Activated CD4-positive, alpha-beta T cell treated with anti-CD3 and anti-CD28 coated beads, Interleukin-2, amount 50 U/mL, for 48 hours (primary cell): ENCODE measurements around the gene MYO18B.

Experiments used
- DNase-seq, 2 experiments: peaks; one replicate each; pipeline ENCODE4 v3.0.0-alpha.2; 2020

Gene MYO18B

DNA sequence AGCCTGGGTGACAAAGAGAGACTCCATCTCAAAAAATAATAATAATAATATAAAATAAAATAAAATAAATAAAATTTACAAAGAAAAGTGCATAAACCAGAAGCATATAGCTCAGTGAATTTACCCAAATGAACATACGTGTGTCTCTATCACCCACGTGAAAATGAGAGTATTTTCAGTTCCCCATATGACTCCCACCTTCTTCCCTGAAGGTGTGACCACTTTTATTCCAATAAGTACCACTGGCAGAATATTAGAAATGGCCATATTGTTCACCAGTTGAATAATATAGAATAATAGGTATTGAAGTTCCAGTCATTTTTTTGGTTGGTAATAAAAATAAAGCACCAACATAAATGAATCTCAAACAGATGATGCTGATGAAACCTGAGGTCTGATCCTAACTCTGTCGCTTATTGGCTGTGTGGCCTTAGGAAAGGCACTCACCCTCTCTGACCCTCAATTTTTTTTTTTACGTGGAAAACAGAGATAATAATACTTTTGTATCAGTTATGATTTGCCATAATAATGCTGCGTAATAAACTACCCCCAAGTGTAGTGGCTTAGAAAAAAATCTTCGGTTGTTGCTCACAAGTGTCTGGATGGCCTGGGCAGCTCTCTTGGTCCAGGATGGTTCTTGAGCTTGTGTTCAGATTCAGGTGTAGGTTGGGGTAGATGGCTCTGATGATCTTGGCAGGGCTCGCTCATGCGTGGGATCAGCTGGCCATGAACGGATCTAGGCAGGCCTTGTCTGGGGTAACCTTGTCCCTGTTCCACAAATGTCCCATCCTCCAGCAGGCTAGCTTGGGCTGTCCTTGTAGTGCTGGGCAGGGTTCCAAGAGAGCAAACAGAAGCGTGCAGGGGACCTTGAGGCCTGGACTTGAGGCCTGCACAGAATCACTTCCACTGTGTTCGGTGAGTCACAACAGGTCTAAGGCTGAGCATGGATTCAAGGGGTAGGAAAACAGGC, 88.1 kb downstream of the MYO18B start:
- no peak for DNase-seq

GRCh38 chr22:25833091-25833490, 91.1 kb downstream of the MYO18B start:
- DNase-seq: no peak

DNA sequence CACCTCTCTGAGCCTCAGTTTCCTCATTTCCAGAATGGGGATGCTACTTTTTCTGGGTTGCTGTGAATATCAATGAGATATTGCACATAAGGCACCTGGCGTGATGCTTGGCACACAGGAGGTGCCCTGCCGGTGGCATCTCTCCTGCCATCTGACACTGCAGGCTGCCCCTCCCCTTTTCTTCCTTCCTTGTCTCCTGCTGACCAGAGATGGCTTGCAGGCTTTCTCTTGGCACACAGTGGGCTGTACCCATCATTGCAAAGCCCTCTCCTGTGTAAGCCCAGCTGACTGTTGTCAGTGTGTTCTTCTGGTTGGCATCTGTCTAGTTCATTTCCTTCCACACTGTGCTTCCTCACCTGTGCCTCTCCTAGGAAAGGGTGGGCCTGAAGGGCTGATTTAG, 91.7 kb downstream of the MYO18B start:
- no peak for DNase-seq

GRCh38 chr22:25834490-25834889, 92.5 kb downstream of the MYO18B start:
- no peak for DNase-seq

- no peak for DNase-seq
Measured at GRCh38 chr22:25835348-25835747, 93.4 kb downstream of the MYO18B start.

DNA sequence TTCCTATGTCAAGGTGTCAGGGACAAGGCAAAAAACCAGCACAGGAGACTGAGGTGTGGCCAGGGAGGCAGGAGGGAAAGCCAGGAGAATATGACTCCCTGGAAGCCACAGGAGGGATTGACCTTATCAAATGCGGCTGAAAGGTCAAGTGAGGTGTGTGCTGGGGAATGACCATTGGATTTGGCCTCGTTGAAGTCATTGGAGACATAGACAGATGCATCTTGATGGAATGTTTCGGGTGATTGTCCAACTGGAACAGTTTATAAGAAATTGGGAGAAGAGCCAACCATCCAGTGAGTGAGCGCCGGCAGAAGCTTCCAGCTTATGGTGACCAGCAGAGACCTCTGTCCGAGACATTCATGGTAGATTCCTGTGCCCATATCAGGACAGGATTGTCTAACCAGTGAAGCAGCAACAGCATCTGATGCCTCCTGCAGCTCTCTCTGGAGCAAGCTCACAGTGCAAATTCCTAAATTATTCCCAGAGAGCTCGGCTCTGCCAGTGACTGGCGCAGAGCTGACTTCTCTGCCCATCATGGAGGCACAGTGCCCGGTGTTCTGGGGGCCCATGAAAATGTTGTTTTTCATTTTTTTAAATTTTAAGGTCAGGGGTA, 95.4 kb downstream of the MYO18B start:
- no peak for DNase-seq

DNA sequence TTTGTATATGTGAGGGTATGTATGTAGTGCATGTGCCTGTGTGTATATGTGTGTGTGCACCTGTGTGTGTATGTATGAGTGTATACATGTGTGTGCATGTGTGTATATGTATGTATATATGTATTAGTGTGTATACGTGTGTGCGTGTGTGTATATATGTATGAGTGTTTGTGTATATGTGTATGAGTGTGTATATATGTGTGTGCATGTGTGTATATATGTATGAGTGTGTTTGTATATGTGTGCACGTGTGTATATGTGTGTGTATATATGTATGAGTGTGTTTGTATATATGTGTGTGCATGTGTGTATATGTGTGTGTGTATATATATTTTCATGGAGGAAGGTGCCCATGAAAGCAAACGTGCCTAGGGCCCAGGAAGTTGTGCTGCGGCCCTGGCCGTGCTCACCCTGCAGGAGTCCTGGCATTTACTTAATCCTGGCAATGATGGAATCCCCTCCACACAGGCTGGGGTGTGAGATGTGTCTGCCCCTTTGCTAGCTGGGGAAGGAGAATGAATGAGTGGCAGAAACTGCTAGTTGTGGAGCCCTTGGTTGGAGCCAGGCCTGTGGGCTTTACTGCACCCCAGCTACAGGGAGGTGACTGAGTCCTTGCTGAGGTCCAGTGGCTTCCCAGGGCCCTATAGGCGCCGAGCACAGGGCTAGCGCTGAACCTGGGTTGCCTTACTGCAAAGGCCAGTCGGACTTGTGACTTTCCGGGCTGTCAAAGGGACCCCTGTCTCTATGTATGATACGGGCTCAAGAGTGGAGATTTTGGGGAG, 97.2 kb downstream of the MYO18B start:
- DNase-seq: no peak

- DNase-seq: no peak
Measured at GRCh38 chr22:25839755-25840154, 97.8 kb downstream of the MYO18B start.

GRCh38 chr22:25840167-25840566, 98.2 kb downstream of the MYO18B start:
- DNase-seq: no peak

- DNase-seq: no peak
Measured at GRCh38 chr22:25840891-25841290, 98.9 kb downstream of the MYO18B start.

- no peak for DNase-seq
Measured at GRCh38 chr22:25841775-25842174, 99.8 kb downstream of the MYO18B start.

- no peak for DNase-seq
Measured at GRCh38 chr22:25843660-25844405, 101.8 kb downstream of the MYO18B start.

- DNase-seq: no peak
Measured at GRCh38 chr22:25844601-25845000, 102.6 kb downstream of the MYO18B start.

GRCh38 chr22:25845985-25846745, 104.2 kb downstream of the MYO18B start:
- DNase-seq: no peak

GRCh38 chr22:25847451-25847850, 105.5 kb downstream of the MYO18B start:
- no peak for DNase-seq

DNA sequence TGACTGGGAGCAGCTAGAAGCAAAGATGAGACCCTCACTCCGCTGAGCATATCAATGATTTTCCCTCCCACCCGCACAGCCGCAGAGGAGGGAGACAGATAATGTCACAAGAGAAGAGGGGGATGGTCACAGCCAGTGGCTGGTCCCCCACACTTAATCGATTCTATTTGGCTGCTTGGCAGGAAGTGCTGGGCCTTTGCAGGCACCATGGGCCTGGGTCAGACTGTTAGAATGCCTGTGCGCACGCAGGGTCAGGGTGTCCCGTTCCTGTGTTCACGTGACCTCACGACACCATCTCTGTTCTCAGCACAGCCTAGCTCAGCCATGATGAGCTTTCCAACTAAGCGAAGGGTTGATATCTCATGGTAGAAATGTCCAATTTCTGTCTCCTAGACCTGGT, 107.0 kb downstream of the MYO18B start:
- no peak for DNase-seq

- DNase-seq: no peak
Measured at GRCh38 chr22:25849522-25849921, 107.5 kb downstream of the MYO18B start.

GRCh38 chr22:25852223-25852622, 110.2 kb downstream of the MYO18B start:
- no peak for DNase-seq

DNA sequence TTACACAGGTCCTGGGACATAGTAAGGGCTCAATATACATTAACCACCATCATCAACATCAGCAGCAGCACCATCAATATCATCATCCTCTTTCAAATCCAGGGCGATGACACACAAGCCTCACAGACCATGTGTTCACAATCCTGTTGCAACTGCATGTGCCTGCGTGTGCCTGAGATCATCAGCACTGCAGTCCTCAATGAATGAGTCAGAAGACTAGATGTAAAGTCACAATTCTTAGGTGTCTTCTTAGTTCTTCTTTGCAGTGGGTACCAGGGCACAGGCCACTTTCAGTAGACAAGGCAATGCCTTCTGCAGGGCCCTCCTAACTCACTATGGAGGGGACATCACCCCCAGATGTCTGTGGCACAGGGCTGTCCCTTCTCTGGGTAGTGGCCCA, 111.1 kb downstream of the MYO18B start:
- no peak for DNase-seq

GRCh38 chr22:25853501-25854284, 111.7 kb downstream of the MYO18B start:
- no peak for DNase-seq

- no peak for DNase-seq
Measured at GRCh38 chr22:25869771-25870170, 127.8 kb downstream of the MYO18B start.
